ENCODE data around the gene MRPL12.

The MRPL12 gene

DNA sequence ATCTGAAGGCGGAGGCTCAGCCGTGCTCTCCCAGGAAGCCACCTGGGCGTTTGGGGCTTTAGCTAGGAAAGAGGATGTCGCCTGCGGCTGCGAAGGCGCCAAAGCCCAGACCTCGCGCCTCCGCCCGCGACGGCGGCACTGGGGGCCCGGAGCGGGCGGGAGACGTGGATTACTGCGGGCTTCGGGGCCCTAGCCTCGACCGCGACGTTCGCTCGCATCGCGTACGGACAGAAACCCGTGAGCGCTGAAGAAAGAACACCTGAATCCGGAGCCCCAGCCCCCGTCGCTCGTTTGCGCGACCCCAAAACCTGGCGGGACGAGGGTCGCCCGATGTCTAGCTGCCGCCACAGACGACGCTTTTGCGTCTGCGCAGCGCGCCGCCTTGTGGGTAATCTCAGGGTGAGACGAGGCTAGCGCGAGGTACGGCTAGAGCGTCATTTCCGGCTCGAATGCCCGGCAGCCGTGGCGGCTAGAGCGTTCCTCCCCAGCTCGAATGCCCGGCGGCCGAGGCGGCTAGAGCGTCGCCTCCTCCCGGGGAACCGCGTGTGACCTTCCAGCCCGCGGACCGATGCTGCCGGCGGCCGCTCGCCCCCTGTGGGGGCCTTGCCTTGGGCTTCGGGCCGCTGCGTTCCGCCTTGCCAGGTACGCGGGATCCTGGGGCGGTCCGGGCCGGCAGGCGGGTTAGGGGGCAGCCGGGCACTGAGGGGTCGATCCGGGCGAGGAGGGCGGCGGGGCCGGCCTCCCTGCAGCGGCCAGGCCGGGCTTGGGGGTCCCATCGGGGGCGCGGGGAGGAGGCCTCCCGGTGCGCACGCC, at the start of gene MRPL12:
MRPL12 (plus strand) TSS at position 434 of the 813 bp plus-strand sequence; CDS start at position 569, 135 bp downstream.
- no peak for TF ChIP-seq ZNF274 (IDR thresholded peaks at IDR 0.05; ENCODE audit: low read depth, low read length)

DNA sequence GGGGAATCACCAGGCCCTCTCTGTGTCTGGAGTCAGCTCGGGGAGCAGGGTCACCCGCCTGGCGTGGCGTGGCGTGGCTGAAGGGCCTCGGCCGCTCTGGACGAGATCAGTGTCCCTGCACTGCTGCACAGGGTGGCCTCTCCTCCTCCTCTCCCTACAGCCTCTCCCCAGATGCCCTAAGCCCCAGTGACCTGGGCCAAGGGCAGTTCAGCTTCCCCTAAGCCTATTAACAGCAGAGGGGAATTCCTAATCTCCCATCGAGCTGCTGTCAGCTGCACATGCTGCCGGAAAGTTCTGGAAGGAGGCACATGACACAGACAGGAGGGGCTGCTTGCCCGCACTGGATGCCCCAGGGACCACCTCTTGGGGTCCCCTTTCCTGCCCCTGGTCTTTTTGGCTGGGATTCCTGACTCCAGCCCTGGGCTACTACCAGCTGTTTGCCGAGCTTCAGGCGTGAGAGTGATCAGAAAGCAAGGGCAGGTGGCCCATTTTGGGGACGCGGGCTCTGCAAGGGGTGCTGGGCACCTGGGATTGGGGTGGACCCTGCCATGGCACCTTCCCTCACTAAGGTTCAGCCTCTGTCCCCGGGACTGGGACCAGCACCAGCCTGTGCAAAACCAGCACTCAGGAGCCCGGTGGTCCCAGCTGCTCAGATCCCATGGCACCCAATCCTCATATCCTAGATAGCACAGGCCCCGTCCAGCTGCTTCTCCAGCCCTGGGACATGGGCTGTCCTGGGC, 47.6 kb upstream of the MRPL12 start:
- H3K4me3 ChIP-seq (ENCODE audit: low read length), result no peak overlapping the region
- no peak for TF ChIP-seq ZNF274 (IDR thresholded peaks at IDR 0.05; ENCODE audit: low read depth, low read length)

More for the DNA sequence above, at the start of gene MRPL12:
- H3K4me3 ChIP-seq (ENCODE audit: low read length), result peak within 1 kb of the TSS; percentile 95

- no peak for TF ChIP-seq ZNF274 (IDR thresholded peaks at IDR 0.05; ENCODE audit: low read depth, low read length)
- H3K4me3 ChIP-seq (ENCODE audit: low read length), result no peak within 1 kb of the TSS
These were observed 46.9 kb upstream of the MRPL12 start, which contains the start of gene PDE6G for GRCh38 chr17:81656118-81656743. Gene PDE6G, minus strand, starts transcription at chr17:81656542. Its CDS starts 3,237 bp downstream, at chr17:81653305.

GRCh38 chr17:81656835-81657234, 46.3 kb upstream of the MRPL12 start:
- H3K4me3 ChIP-seq (ENCODE audit: low read length), result no peak overlapping the region
- TF ChIP-seq ZNF274 (IDR thresholded peaks at IDR 0.05; ENCODE audit: low read depth, low read length), result no peak

DNA sequence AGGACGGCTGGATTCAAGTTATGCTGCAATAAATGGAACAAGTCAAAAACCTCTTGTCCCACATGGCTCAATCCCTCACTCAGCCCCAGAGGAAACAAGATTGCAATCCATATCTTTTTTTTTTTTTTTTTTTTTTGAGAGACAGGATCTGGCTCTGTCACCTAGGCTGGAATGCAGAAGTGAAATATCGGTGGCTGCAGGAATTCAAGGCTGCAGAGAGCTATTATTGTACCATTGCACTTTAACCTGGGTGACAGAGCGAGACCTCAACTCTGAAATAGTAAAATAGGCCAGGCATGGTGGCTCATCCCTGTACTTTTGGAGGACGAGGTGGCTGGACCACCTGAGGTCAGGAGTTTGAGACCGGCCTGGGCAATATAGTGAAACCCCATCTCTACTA, 44.1 kb upstream of the MRPL12 start:
- TF ChIP-seq ZNF274 (IDR thresholded peaks at IDR 0.05; ENCODE audit: low read depth, low read length), result no peak
- H3K4me3 ChIP-seq (ENCODE audit: low read length), result no peak overlapping the region

- no peak for TF ChIP-seq ZNF274 (IDR thresholded peaks at IDR 0.05; ENCODE audit: low read depth, low read length)
- no peak overlapping the region for H3K4me3 ChIP-seq (ENCODE audit: low read length)
These were observed 42.7 kb upstream of the MRPL12 start for GRCh38 chr17:81660441-81660840.

DNA sequence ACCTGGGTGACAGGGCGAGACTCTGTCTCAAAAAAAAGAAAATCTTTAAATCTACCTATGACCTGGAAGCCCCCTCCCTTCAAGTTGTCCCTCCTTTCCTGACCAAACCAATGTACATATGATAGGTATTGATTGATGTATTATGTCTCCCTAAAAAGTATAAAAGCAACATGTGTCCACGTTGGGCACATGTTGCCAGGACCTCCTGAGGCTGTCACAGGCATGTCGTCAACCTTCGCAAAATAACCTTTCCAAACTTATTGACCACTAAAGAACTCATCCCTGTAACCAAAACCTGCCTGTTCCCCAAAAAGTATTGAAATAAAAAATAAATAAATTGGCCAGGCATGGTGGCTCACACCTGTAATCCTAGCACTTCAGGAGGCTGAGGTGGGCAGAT, 41.2 kb upstream of the MRPL12 start:
- no peak for TF ChIP-seq ZNF274 (IDR thresholded peaks at IDR 0.05; ENCODE audit: low read depth, low read length)

GRCh38 chr17:81664051-81664470, 39.1 kb upstream of the MRPL12 start:
- no peak for TF ChIP-seq ZNF274 (IDR thresholded peaks at IDR 0.05; ENCODE audit: low read depth, low read length)
- H3K4me3 ChIP-seq (ENCODE audit: low read length), result no peak overlapping the region

More for the DNA sequence above, 41.2 kb upstream of the MRPL12 start:
- H3K4me3 ChIP-seq (ENCODE audit: low read length), result no peak overlapping the region

DNA sequence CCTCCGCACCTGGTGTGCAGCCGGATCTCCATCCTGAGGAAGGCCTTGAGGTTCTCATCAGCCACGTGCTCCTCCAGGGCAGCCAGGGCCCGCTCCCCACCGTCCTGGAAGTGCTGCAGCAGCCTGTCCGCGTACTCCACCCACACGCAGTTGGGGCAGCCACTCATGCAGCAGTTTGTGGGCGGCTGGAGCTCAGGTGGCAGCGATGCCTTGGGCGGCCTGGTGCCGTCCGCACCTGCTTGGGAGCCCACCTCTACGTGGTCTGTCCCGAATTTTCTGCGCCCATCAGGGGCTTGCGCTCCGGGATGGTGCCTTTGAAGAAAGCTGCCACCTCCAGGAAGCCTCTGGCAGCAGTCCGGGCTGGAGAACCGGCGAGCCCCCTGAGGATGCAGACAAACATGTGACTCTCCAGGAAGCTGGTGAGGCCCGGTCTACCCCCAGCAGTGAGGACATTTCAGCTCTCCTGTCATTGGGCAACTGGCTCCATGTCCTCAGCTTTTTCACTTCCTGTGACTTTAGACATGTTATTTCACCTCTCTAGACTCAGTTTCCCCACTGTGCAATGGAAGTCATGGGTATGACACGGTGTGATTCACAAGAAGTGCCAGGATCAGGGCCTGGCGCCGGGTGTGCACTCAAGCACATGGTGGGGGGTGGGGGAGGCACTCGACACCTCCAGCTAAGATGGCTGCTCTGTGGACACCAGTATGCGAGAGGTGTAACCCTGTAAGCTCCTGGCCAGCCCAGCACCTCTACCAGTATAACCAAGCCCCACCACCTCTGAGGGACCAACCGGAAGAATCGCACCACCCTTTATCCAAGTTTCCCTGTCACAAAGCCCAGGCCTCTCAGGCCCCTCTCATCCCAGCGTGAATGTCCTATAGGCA, 37.7 kb upstream of the MRPL12 start:
- H3K4me3 ChIP-seq (ENCODE audit: low read length), result peak overlapping the region; percentile 85
- TF ChIP-seq ZNF274 (IDR thresholded peaks at IDR 0.05; ENCODE audit: low read depth, low read length), result no peak

GRCh38 chr17:81666092-81666341, 37.1 kb upstream of the MRPL12 start:
- no peak for TF ChIP-seq ZNF274 (IDR thresholded peaks at IDR 0.05; ENCODE audit: low read depth, low read length)
- H3K4me3 ChIP-seq (ENCODE audit: low read length), result peak overlapping the region; percentile 85

DNA sequence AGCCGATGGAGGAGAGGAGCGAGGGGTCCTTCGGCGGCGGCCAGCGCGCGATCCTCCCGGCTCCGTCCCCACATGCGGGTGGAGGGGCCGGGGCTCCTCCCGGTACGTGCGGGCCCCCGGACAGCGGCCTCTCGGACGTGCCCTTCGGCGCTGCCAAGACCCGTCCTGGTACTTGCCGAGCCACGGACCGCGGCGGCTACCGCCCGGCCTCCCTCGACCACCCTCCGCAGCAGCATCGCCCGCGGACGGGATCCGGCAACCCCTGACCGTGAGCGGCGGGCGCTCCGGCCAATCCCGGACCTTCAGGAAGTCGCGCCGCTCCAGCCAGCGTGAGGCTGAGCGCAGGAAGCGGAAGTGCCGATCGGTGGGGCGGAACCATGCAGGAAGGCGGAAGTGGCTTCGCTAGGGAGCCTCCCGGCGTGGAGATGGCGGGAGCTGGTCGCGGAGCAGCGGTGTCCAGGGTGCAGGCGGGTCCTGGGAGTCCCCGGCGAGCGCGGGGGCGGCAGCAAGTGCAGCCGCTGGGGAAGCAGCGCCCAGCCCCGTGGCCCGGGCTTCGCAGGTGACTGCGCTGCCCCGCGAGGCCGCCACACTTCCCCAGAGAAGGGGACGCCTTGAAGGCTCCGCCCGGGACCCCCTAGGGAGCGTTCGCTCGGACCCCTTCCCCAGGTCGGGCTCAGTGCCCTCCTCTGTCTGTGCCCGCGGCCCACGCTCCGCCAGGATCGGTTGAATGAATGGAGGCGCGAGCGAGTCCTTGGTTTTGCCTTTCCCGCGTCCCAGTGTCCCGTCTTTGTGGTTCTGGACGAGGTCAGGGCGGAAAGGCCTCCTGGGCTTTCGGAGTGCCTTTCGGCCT, 36.6 kb upstream of the MRPL12 start, which contains the start of the genes CCDC137 and OXLD1:
CCDC137 (plus strand) TSS at position 396 of the 850 bp plus-strand sequence; CDS start at position 426, 30 bp downstream.
OXLD1 (minus strand) TSS at position 264 of the 850 bp plus-strand sequence; CDS start at position 236, 28 bp downstream.
- TF ChIP-seq ZNF274 (IDR thresholded peaks at IDR 0.05; ENCODE audit: low read depth, low read length), result no peak

GRCh38 chr17:81667754-81668153, 35.4 kb upstream of the MRPL12 start:
- peak overlapping the region; percentile 85; the same call in 1 of the 2 replicates for H3K4me3 ChIP-seq (ENCODE audit: low read length)
- TF ChIP-seq ZNF274 (IDR thresholded peaks at IDR 0.05; ENCODE audit: low read depth, low read length), result no peak

More for the DNA sequence above, 36.6 kb upstream of the MRPL12 start, which contains the start of the genes CCDC137 and OXLD1:
- H3K4me3 ChIP-seq (ENCODE audit: low read length), result peak within 1 kb of the TSS; percentile 85

Measured in GM08714 (cell line).